Fibroblast of lung (primary cell): ENCODE results near the gene RBM27.

Experiments used
- EZH2 ChIP-seq: IDR thresholded peaks from 2 replicates; pipeline ENCODE4 v1.5.1; 2012; ENCODE audit warnings: low read length, control low read depth, mild to moderate bottlenecking; ENCODE audit errors: missing control alignments
- TF ChIP-seq, protein P1 (sequence below), 2 donors: IDR thresholded peaks in 1 of 2; conservative IDR thresholded peaks in 1 of 2; 1 replicate in 1 of 2; 2 replicates in 1 of 2; pipeline ENCODE4 v1.5.1; 2011 to 2012; ENCODE audit warnings: low read length in 2 of 2, control low read depth in 1 of 2, inconsistent platforms in 1 of 2, low read depth in 1 of 2, mild to moderate bottlenecking in 1 of 2

DNA sequence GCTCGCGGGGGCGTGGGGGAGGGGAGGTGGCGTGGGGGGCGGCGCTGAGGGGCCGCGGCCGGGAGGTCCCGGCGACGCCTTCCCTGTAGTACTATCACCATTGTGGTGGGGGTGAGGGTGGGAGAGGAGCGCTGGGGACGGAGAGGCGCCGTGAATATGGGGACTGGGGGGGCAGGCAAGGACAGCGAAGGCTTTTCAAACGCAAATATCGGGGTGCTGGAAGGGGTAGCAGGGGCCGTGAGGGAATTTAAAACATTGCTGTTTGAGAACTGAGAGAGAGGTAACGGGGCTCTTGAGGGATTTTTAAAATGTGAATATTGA lies 427 bp downstream of the RBM27 start:
- TF ChIP-seq, protein P1, sequence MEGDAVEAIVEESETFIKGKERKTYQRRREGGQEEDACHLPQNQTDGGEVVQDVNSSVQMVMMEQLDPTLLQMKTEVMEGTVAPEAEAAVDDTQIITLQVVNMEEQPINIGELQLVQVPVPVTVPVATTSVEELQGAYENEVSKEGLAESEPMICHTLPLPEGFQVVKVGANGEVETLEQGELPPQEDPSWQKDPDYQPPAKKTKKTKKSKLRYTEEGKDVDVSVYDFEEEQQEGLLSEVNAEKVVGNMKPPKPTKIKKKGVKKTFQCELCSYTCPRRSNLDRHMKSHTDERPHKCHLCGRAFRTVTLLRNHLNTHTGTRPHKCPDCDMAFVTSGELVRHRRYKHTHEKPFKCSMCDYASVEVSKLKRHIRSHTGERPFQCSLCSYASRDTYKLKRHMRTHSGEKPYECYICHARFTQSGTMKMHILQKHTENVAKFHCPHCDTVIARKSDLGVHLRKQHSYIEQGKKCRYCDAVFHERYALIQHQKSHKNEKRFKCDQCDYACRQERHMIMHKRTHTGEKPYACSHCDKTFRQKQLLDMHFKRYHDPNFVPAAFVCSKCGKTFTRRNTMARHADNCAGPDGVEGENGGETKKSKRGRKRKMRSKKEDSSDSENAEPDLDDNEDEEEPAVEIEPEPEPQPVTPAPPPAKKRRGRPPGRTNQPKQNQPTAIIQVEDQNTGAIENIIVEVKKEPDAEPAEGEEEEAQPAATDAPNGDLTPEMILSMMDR (conservative IDR thresholded peaks at IDR 0.05 in 1 of 2, IDR thresholded peaks at IDR 0.05 in 1 of 2; ENCODE audit: low read depth in 1 of 2, low read length in 2 of 2): no peak
- TF ChIP-seq EZH2: no peak
